D341Med (cell line): ENCODE results near the gene NFYB.
"Not testable (repeated sequence)": the region's sequence is repeated elsewhere in the genome, so short reads cannot be mapped to it uniquely, and the experiment has no call there.

ENCODE experiments used
- DNase-seq: peaks from one replicate; pipeline ENCODE4 v3.0.0; 2012; ENCODE audit warnings: low spot score

Gene NFYB

DNA sequence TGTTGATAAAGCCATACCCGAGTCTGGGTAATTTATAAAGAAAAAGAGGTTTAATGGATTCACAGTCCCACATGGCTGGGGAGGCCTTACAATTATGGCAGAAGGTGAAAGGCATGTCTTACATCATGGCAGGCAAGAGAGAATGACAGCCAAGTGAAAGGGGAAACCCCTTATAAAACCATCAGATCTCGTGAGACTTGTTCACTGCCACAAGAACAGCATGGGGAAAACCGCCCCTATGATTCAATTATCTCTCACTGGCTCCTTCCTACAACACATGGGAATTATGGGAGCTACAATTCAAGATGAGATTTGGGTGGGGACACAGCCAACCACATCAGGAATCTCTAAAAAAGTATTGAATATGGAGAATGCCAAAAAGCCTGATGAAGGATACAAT, 25.0 kb upstream of the NFYB start:
- not testable (repeated sequence) for DNase-seq

DNA sequence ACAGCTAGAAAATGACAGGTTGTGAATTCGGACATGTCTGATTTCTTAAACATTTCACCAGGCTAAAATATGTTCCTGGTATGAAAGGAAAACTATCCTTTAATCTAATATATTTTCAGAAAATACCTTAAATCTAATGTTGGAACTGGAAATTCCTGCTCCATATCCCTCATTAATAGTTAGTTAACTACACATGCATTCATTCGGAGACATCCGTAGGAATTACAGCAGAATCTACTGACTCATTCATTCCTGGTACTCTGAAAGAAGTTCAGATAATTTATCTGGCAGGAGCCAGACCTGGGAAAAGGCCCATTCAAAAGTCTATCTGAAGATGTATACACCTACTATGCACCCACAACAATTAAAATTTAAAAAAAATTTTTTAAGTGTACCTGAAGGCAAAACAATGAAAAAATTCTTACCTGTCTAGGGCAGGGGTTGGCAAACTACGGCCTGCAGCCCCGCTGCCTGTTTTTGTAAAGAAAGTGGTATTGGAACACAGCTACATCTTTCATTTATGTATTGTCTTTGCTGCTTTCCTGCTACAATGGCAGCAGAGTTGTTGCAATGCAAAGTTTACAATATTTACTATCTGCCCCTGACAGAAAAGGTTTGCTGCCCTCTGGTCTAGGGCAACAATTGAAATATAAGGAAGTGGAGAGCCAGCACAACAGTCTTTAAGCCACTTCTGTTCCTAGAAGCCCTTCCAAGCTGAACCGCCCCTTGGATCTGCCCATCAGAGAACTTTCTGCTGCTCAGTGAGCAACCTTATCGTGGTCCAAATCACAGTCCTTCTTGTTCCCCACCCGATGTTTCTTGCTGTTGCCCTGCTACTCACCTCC, 17.9 kb upstream of the NFYB start:
- no peak for DNase-seq

GRCh38 chr12:104154806-104155205, 16.8 kb upstream of the NFYB start:
- DNase-seq: peak; percentile 58

DNA sequence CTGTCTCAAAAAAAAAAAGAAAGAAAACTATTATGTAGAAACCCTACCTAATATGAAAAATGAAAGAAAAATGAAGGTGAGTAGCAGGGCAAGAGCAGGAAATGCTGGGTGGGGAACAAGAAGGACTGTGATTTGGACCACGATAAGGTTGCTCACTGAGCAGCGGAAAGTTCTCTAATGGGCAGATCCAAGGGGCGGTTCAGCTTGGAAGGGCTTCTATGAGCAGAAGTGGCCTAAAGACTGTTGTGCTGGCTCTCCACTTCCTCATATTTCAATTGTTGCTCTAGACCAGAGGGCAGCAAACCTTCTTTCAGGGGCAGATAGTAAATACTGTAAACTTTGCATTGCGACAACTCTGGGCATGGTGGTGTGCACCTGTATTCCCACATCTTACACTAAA, 16.3 kb upstream of the NFYB start:
- DNase-seq: no peak

DNA sequence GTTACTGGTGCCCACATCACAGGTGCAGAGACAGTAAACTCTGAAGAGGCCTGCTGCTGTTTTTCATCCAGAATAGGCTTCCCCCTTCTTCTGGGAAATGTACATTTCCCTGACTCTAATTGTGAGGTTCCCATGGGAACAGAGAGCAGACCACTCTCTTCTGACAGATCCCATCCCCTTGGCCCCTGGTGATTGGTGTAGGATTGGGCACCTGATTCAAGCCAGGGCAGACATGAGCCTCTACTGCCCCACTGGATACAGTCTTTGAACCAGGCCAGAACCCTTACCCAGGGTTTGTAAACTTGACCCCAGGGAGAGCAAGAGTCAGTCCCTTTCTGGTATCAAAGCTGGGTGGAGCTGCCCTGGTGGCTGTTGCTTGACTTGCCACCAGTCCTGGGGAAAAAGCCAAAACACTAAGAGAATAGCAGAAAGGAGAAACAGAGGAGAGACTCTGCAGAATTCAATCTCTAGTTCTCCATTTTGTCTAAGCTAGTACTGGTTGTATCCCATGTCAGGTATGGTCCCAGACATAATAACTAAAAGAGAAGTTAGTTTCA, 14.8 kb upstream of the NFYB start:
- no peak for DNase-seq

DNA sequence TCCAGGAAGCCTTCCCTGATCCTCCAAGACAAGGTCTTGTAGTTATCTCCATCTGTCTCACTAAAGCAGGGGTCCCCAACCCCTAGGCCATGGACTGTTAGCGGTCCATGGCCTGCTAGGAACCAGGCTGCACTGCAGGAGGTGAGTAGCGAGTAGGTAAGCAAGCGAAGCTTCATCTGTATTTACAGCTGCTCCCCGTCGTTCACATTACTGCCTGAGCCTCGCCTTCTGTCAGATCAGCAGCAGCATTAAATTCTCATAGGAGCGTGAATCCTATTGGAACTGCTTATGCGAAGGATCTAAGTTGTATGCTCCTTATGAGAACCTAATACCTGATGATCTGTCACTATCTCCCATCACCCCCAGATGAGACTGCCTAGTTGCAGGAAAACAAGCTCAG, 12.4 kb upstream of the NFYB start:
- DNase-seq: no peak

- DNase-seq: no peak
Measured at GRCh38 chr12:104147346-104147745, 9.3 kb upstream of the NFYB start.

GRCh38 chr12:104143918-104144317, 5.9 kb upstream of the NFYB start:
- DNase-seq: no peak

DNA sequence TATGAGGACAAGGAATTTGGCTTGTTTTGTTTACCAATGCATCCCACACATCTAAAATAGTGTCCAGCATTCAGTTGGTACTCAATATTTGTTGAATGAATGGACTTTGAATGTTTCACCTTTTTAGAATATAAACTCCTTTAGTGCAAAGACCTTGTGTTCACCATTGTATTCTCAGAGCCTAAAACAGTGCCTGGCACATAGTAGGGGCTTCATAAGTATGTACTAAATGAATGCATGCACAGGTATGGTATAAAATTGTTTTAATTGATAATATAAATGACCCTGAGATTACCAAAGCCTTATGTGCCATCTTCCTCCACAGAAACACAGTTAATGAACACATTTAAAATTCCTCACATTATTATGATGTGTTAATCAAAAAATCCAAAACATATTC, 5.0 kb upstream of the NFYB start:
- no peak for DNase-seq

GRCh38 chr12:104142543-104142942, 4.5 kb upstream of the NFYB start:
- no peak for DNase-seq

DNA sequence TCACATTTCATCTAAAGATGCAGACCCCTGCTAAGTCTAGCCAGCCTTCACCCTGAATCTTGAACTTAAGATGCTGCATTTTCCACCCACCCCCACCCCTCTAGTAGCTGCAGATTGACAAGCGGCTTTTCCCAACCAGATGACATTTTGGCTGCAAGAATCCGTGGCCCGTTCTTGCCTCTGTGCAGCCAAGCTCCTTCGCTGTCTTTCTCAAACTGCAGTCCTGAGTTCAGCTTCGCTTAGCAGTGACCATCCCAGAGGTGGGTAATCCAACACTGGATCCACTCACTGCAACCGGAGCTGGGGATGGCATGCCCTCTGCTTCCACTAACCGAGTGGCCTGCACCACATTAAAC, 765 bp upstream of the NFYB start:
- no peak for DNase-seq

- peak; percentile 69 for DNase-seq
Measured at GRCh38 chr12:104137001-104137901, 759 bp downstream of the NFYB start.

DNA sequence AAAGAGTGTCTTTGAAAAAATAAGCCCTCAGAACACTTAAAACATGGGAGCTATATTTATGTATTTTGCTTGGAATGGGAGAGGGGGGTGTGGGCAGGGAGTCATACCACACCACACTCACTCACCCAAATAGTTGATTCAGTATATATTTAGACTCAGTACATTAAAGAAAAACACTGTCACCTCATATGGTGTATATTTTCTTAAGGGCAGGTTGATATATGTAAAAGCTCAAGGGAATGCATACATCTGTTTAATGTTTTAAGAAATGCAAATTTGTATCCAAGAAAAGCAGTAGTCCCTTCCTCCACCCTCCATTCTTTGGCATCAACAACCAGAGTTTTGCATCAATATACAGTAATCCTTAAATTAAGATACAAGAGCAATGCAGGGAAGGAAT, 1.4 kb downstream of the NFYB start:
- DNase-seq: no peak

GRCh38 chr12:104134882-104135281, 3.1 kb downstream of the NFYB start:
- DNase-seq: no peak

DNA sequence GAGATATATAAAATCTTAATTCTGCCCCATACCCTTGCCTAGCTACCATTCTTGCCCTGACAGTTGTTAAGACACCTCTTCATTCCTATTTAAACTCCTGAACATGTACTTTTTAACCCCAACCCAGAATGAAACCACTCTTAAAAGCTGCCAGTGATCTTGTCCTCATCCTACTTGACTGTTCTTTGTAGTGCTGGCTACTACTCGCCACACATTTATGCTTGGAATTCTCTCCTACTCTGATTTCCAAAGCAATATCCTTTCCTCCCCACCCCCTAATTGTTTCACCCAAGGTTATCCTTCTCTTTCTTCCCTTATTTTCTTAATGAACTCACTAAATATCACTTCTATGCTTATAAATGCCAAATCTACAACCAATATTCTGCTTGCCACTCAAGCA, 4.1 kb downstream of the NFYB start:
- no peak for DNase-seq

DNA sequence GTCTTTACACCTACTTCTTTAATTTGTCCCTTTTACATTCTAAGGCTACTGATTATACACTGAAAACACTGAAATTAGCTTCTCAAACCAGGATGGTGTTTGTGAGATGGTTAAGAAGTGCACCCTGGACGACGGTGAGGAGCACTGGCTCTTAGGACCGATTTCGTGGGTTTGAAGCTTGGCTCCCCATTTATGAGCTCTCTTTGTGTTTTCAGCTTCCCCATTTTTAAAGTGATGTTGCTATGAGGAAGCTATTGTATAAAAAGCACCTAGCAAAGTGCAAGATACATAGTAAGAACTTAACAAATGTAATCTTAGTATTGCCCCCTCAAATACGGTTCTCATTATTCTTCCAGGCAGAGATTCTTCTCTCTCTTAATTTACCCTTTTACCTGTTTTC, 4.7 kb downstream of the NFYB start:
- no peak for DNase-seq

DNA sequence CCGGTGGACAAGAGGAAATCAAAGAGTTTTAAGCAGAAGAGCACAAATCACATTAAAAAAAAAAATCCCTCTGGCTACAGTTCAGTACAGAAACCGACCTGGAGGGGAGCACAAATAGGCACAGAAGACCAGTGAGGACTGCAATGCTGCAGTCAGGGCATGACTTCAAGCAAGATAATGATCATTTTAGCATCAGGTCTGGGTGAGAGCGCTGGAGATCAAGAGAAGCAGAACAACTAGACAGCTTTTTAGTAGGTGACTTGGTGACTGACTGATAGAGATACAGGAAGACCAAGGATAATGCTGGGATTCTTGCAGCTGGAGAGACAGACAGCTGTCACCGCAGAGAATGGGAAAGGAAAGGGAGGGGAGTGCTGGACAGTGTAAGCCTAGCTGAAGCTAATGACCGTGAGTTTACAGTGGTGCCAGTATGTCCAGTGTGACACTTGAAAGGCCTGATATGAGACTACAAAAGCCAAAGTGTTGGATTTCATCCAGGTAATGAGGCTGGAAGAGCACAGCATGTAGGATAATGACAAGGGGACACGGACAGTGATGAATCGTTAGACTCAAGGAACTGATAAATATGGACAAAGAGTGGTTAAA, 5.6 kb downstream of the NFYB start:
- DNase-seq: no peak

DNA sequence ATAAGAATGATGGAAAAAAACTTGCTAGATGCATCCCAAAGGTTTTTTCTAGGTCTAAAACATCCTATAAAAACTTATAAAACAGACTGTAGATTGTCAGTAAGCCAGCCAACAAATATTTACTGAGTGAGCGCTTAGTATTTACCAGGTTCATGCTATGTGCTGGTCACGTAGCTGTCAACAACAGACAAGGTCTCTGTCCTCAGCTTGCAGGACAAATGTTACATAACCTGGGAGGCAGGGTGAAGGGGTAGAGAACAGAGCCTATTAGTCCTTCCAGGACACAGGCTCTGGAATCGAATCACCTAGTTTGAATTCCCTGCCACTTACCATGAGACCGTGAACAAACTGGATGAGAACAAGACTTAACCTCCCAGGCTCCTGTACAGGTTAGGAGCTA, 6.4 kb downstream of the NFYB start:
- no peak for DNase-seq

GRCh38 chr12:104130760-104131159, 7.2 kb downstream of the NFYB start:
- DNase-seq: no peak

GRCh38 chr12:104126548-104126947, 11.5 kb downstream of the NFYB start:
- DNase-seq: no peak

DNA sequence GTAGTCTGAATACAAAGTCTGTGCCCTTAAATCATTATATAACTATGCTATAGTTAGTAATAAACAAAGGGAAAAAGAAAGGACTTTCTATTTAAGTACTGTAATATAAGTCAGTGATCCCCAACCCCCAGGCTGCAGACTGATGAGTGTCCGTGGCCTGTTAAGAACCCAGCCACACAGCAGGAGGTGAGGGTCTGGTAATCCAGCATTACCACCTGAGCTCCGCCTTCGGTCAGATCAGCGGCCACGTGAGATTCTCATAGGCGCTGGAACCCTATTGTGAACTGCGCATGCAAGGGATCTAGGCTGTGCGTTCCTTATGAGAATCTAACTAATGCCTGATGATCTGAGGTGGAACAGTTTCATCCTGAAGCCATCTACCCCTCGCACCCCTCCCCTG, 15.7 kb downstream of the NFYB start:
- DNase-seq: no peak

- no peak for DNase-seq
Measured at GRCh38 chr12:104121001-104121400, 17.0 kb downstream of the NFYB start.

- DNase-seq: peak; percentile 42
Measured at GRCh38 chr12:104115587-104115975, 22.4 kb downstream of the NFYB start.
